Measurements from ENCODE around the gene AOAH. TPM values are rescaled to one million over a fixed set of nuclear protein-coding genes. Genes with fewer than 3 reads are reported as not detected.

Gene AOAH
- total RNA-seq, 1 donor from 2014 or later: not detected

- H3K4me1 Mint-ChIP-seq (ENCODE audit: unreplicated experiment): peaks cover 11% of the 10 kb centered on the region
- DNase-seq (ENCODE audit: extremely low spot score, unreplicated experiment): no peak
- peaks cover 7% of the 10 kb centered on the region for H3K9me3 Mint-ChIP-seq (ENCODE audit: unreplicated experiment)
- TF ChIP-seq CTCF (IDR thresholded peaks at IDR 0.05): no peak
- no peak overlapping the region for H3K27ac Mint-ChIP-seq (ENCODE audit: unreplicated experiment)
- H3K36me3 Mint-ChIP-seq (ENCODE audit: unreplicated experiment): no peaks in the 10 kb centered on the region
- no peak overlapping the region for H3K4me3 Mint-ChIP-seq (ENCODE audit: unreplicated experiment)
- no peaks in the 10 kb centered on the region for H3K27me3 Mint-ChIP-seq (ENCODE audit: unreplicated experiment)
These were observed 249.8 kb downstream of the AOAH start for GRCh38 chr7:36474283-36475010.

GRCh38 chr7:36473454-36474282 lies 250.6 kb downstream of the AOAH start:
- DNase-seq (ENCODE audit: extremely low spot score, unreplicated experiment): no peak
- TF ChIP-seq CTCF (IDR thresholded peaks at IDR 0.05): peak; percentile 45
- Mint-ChIP-seq H3K4me3 (ENCODE audit: unreplicated experiment) (no peak overlapping the region), H3K36me3 (ENCODE audit: unreplicated experiment) (no peaks in the 10 kb centered on the region), H3K27ac (ENCODE audit: unreplicated experiment) (no peak overlapping the region), H3K27me3 (ENCODE audit: unreplicated experiment) (no peaks in the 10 kb centered on the region), H3K4me1 (ENCODE audit: unreplicated experiment) (peaks cover 18% of the 10 kb centered on the region), H3K9me3 (ENCODE audit: unreplicated experiment) (no peaks in the 10 kb centered on the region)

GRCh38 chr7:36472141-36472729 lies 252.1 kb downstream of the AOAH start:
- TF ChIP-seq CTCF (IDR thresholded peaks at IDR 0.05): no peak
- Mint-ChIP-seq H3K4me3 (ENCODE audit: unreplicated experiment) (no peak overlapping the region), H3K36me3 (ENCODE audit: unreplicated experiment) (no peaks in the 10 kb centered on the region), H3K4me1 (ENCODE audit: unreplicated experiment) (peaks cover 25% of the 10 kb centered on the region), H3K27me3 (ENCODE audit: unreplicated experiment) (no peaks in the 10 kb centered on the region), H3K9me3 (ENCODE audit: unreplicated experiment) (no peaks in the 10 kb centered on the region), H3K27ac (ENCODE audit: unreplicated experiment) (no peak overlapping the region)
- DNase-seq (ENCODE audit: extremely low spot score, unreplicated experiment): no peak

- Mint-ChIP-seq H3K4me1 (ENCODE audit: unreplicated experiment) (peaks cover 25% of the 10 kb centered on the region), H3K36me3 (ENCODE audit: unreplicated experiment) (no peaks in the 10 kb centered on the region), H3K27me3 (ENCODE audit: unreplicated experiment) (peaks cover 3% of the 10 kb centered on the region), H3K4me3 (ENCODE audit: unreplicated experiment) (no peak overlapping the region), H3K9me3 (ENCODE audit: unreplicated experiment) (peaks cover 3% of the 10 kb centered on the region), H3K27ac (ENCODE audit: unreplicated experiment) (peak overlapping the region; percentile 17)
- no peak for DNase-seq (ENCODE audit: extremely low spot score, unreplicated experiment)
- no peak for TF ChIP-seq CTCF (IDR thresholded peaks at IDR 0.05)
These were observed 255.1 kb downstream of the AOAH start for GRCh38 chr7:36469236-36469635.
